Measurements from ENCODE around the gene STIP1.

DNA sequence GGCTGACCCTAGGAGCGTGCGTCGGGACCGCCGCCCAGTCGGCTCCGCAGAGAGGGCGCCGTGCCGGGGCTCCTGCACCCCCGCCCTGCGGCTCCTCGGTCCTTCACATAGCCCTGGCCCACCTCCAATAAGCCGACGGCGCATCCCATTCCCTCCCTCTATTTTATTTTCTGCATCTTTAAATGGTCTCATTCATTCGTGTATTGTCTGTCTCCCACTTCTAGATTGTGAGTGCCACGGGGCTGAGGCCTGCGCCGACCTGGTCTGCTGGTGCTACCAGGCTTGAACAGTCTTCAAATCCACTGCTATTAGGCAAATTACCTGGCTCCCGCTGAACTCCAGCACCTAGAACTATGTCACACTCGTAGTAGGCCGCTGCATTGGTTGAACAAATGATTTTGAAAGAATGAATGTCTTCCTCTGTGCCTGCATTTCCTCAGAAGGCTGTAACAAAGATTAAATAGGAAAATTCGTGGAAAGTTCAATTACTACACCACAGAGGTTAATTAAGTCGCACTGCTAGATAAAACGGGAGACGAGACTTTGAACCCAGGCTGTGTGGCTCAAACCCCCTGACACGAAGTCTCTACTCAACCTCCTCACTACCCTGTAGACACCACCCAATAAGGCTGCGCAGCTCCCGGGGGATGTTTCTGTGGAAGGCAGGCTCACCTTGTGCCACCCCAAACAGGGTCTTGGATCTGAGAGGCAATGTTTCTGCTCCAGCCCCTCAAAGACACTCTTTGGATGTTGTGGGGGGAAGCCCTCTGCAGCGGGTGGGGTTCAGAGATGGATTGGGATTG lies 62.0 kb downstream of the STIP1 start:
- TF ChIP-seq POLR2A (IDR thresholded peaks at IDR 0.05; ENCODE audit: low read length) (no peak), GATA1 (IDR thresholded peaks at IDR 0.05; ENCODE audit: low read depth, low read length) (no peak)

Data from erythroblast (primary cell).